SK-N-SH treated with all-trans-retinoic acid at 6 μM for 48 hours (cell line): Measurements from ENCODE around the gene UBXN4.

ENCODE experiments used
- ARNTL ChIP-seq: fragments of 450-650 bp; formaldehyde crosslinking; IDR thresholded peaks from 2 replicates; pipeline ENCODE4 v1.5.0; 2020; ENCODE audit warnings: low read depth, mild to moderate bottlenecking, moderate library complexity, borderline replicate concordance
- BACH2 ChIP-seq: fragments of 250-450 bp; sonication (Bioruptor Pico); IDR thresholded peaks from 2 replicates; pipeline ENCODE4 v1.9.0; 2021; ENCODE audit warnings: mild to moderate bottlenecking, borderline replicate concordance
- ISL1 ChIP-seq: fragments of 250-450 bp; sonication (Bioruptor Pico); IDR thresholded peaks from 2 replicates; pipeline ENCODE4 v2.1.2; 2022; ENCODE audit warnings: mild to moderate bottlenecking, moderate library complexity
- OSR1 ChIP-seq: fragments of 250-450 bp; sonication (Bioruptor Pico); IDR thresholded peaks from 2 replicates; pipeline ENCODE4 v1.8.0; 2022; ENCODE audit warnings: moderate library complexity, mild to moderate bottlenecking, inconsistent platforms
- PATZ1 ChIP-seq: fragments of 250-450 bp; sonication (Bioruptor Pico); IDR thresholded peaks from 2 replicates; pipeline ENCODE4 v1.8.0; 2020; ENCODE audit warnings: mild to moderate bottlenecking, moderate library complexity, borderline replicate concordance
- RARB ChIP-seq: fragments of 250-450 bp; sonication (Bioruptor Pico); IDR thresholded peaks from 2 replicates; pipeline ENCODE4 v1.8.0; 2021; ENCODE audit warnings: mild to moderate bottlenecking, moderate library complexity
- TCF4 ChIP-seq: fragments of 250-450 bp; sonication (Bioruptor Pico); IDR thresholded peaks from 2 replicates; pipeline ENCODE4 v1.8.0; 2021; ENCODE audit warnings: mild to moderate bottlenecking, moderate library complexity, borderline replicate concordance
- ZC3H10 ChIP-seq: fragments of 250-450 bp; sonication (Bioruptor Pico); IDR thresholded peaks from 2 replicates; pipeline ENCODE4 v1.5.1; 2021; ENCODE audit warnings: mild to moderate bottlenecking, moderate library complexity
- ZFP3 ChIP-seq: fragments of 250-450 bp; sonication (Bioruptor Pico); IDR thresholded peaks from 2 replicates; pipeline ENCODE4 v1.5.0; 2020; ENCODE audit warnings: mild to moderate bottlenecking, moderate library complexity
- ZFP30 ChIP-seq: fragments of 450-650 bp; formaldehyde crosslinking; IDR thresholded peaks from 2 replicates; pipeline ENCODE4 v1.5.0; 2022; ENCODE audit warnings: mild to moderate bottlenecking, moderate library complexity
- ZNF70 ChIP-seq: fragments of 450-650 bp; formaldehyde crosslinking; IDR thresholded peaks from 2 replicates; pipeline ENCODE4 v1.5.0; 2020; ENCODE audit warnings: mild to moderate bottlenecking, moderate library complexity
- TF ChIP-seq, protein P1 (sequence below): fragments of 250-450 bp; sonication (Bioruptor Pico); IDR thresholded peaks from 2 replicates; pipeline ENCODE4 v1.5.1; 2020; ENCODE audit warnings: low read depth, mild to moderate bottlenecking, moderate library complexity
- TF ChIP-seq, protein P2 (sequence below): fragments of 250-450 bp; sonication (Bioruptor Pico); IDR thresholded peaks from 2 replicates; pipeline ENCODE4 v1.5.0; 2020; ENCODE audit warnings: mild to moderate bottlenecking, moderate library complexity
- TF ChIP-seq, protein P3 (sequence below): fragments of 250-450 bp; sonication (Bioruptor Pico); IDR thresholded peaks from 2 replicates; pipeline ENCODE4 v1.8.0; 2021; ENCODE audit warnings: low read depth, mild to moderate bottlenecking, moderate library complexity, borderline replicate concordance

DNA sequence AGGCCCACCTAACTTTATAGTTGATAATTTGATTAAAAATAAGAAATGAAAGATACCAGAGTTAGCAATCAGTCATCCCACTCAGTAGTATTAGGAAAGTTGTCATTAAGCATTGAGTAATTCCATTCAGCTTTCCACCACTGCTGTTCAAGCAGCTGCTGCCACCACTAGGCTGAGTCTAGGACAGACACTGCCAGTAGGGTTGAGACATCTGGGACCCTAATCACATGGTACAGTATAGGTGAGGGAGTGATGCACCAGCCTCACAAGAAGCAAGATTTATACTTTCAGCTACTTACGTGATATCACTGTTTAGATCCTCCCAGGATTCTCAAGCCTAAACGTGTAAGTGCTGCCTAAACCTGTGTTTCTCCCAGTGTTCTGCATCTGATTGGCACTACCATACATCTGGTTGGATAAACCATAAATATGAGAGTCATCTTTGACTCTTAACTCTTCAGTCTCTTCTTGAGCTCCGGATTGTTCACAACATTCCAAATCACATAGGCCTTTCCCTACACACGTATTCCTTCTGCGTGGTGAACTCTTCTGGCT, 3.2 kb downstream of the UBXN4 start:
- TF ChIP-seq TCF4, result no peak
- TF ChIP-seq ZNF70, result no peak
- TF ChIP-seq ZFP3, result no peak
- TF ChIP-seq ZC3H10 (CRISPR knock-in tag), result no peak
- TF ChIP-seq ARNTL (CRISPR knock-in tag), result no peak
- TF ChIP-seq ZFP30 (CRISPR knock-in tag), result no peak
- no peak for TF ChIP-seq PATZ1 (CRISPR knock-in tag)
- TF ChIP-seq RARB (CRISPR knock-in tag), result no peak
- TF ChIP-seq, protein P1, sequence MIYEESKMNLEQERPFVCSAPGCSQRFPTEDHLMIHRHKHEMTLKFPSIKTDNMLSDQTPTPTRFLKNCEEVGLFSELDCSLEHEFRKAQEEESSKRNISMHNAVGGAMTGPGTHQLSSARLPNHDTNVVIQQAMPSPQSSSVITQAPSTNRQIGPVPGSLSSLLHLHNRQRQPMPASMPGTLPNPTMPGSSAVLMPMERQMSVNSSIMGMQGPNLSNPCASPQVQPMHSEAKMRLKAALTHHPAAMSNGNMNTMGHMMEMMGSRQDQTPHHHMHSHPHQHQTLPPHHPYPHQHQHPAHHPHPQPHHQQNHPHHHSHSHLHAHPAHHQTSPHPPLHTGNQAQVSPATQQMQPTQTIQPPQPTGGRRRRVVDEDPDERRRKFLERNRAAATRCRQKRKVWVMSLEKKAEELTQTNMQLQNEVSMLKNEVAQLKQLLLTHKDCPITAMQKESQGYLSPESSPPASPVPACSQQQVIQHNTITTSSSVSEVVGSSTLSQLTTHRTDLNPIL (CRISPR knock-in tag), result no peak
- no peak for TF ChIP-seq OSR1
- no peak for TF ChIP-seq BACH2
- TF ChIP-seq, protein P2, sequence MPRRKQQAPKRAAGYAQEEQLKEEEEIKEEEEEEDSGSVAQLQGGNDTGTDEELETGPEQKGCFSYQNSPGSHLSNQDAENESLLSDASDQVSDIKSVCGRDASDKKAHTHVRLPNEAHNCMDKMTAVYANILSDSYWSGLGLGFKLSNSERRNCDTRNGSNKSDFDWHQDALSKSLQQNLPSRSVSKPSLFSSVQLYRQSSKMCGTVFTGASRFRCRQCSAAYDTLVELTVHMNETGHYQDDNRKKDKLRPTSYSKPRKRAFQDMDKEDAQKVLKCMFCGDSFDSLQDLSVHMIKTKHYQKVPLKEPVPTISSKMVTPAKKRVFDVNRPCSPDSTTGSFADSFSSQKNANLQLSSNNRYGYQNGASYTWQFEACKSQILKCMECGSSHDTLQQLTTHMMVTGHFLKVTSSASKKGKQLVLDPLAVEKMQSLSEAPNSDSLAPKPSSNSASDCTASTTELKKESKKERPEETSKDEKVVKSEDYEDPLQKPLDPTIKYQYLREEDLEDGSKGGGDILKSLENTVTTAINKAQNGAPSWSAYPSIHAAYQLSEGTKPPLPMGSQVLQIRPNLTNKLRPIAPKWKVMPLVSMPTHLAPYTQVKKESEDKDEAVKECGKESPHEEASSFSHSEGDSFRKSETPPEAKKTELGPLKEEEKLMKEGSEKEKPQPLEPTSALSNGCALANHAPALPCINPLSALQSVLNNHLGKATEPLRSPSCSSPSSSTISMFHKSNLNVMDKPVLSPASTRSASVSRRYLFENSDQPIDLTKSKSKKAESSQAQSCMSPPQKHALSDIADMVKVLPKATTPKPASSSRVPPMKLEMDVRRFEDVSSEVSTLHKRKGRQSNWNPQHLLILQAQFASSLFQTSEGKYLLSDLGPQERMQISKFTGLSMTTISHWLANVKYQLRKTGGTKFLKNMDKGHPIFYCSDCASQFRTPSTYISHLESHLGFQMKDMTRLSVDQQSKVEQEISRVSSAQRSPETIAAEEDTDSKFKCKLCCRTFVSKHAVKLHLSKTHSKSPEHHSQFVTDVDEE (CRISPR knock-in tag), result no peak
- TF ChIP-seq, protein P3, sequence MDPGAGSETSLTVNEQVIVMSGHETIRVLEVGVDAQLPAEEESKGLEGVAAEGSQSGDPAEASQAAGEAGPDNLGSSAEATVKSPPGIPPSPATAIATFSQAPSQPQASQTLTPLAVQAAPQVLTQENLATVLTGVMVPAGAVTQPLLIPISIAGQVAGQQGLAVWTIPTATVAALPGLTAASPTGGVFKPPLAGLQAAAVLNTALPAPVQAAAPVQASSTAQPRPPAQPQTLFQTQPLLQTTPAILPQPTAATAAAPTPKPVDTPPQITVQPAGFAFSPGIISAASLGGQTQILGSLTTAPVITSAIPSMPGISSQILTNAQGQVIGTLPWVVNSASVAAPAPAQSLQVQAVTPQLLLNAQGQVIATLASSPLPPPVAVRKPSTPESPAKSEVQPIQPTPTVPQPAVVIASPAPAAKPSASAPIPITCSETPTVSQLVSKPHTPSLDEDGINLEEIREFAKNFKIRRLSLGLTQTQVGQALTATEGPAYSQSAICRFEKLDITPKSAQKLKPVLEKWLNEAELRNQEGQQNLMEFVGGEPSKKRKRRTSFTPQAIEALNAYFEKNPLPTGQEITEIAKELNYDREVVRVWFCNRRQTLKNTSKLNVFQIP (CRISPR knock-in tag), result no peak
- no peak for TF ChIP-seq ISL1 (CRISPR knock-in tag)
